Chondrocyte (in vitro differentiated cells): ENCODE data around the gene GREB1. TPM values are rescaled to one million over a fixed set of nuclear protein-coding genes. Genes with fewer than 3 reads are reported as not detected.

ENCODE experiments used
- DNase-seq: peaks from one replicate; pipeline ENCODE4 v3.0.0; 2021; ENCODE audit warnings: mixed read lengths, low spot score
- H3K27ac Mint-ChIP-seq: one replicate; pipeline ENCODE4 v1.8.0; 2021; ENCODE audit warnings: mild to moderate bottlenecking, moderate library complexity, mixed read lengths; ENCODE audit not compliant: unreplicated experiment
- H3K27me3 Mint-ChIP-seq: 2 replicates; pipeline ENCODE4 v1.8.0; 2021; ENCODE audit warnings: low read depth, mixed read lengths
- H3K36me3 Mint-ChIP-seq: 2 replicates; pipeline ENCODE4 v1.8.0; 2021; ENCODE audit warnings: low read depth, mixed read lengths
- H3K4me1 Mint-ChIP-seq: 2 replicates; pipeline ENCODE4 v1.8.0; 2021; ENCODE audit warnings: low read depth, mild to moderate bottlenecking, mixed read lengths
- H3K4me3 Mint-ChIP-seq: one replicate; pipeline ENCODE4 v1.8.0; 2021; ENCODE audit warnings: mild to moderate bottlenecking, moderate library complexity, mixed read lengths; ENCODE audit not compliant: unreplicated experiment
- H3K9me3 Mint-ChIP-seq: 2 replicates; pipeline ENCODE4 v1.8.0; 2021; ENCODE audit warnings: low read depth, mixed read lengths
- CTCF ChIP-seq: fragments of 200-600 bp; sonication (generic); IDR thresholded peaks from 2 replicates; pipeline ENCODE4 v1.5.0; 2021; ENCODE audit warnings: antibody characterized with exemption, mild to moderate bottlenecking, moderate library complexity
- total RNA-seq: library from RNA; stranded (reverse); gene quantifications from 3 replicates; pipeline ENCODE4 v1.2.1, GENCODE V29; 2021

GREB1 gene
- total RNA-seq, 1 donor from 2014 or later: 0.52 TPM

GRCh38 chr2:11618708-11619062, 84.8 kb downstream of the GREB1 start:
- Mint-ChIP-seq H3K36me3 (no peaks in the 10 kb centered on the region), H3K9me3 (no peaks in the 10 kb centered on the region), H3K27ac (no peak overlapping the region), H3K4me3 (no peak overlapping the region), H3K4me1 (no peaks in the 10 kb centered on the region), H3K27me3 (peaks cover 8% of the 10 kb centered on the region)
- TF ChIP-seq CTCF: no peak
- peak; percentile 77 for DNase-seq

GRCh38 chr2:11621410-11621809, 87.6 kb downstream of the GREB1 start:
- Mint-ChIP-seq H3K36me3 (no peaks in the 10 kb centered on the region), H3K4me3 (no peak overlapping the region), H3K4me1 (no peaks in the 10 kb centered on the region), H3K27ac (no peak overlapping the region), H3K9me3 (no peaks in the 10 kb centered on the region), H3K27me3 (peaks cover 2% of the 10 kb centered on the region)
- DNase-seq: no peak
- TF ChIP-seq CTCF: no peak

GRCh38 chr2:11622611-11623010, 88.8 kb downstream of the GREB1 start:
- Mint-ChIP-seq H3K4me3 (no peak overlapping the region), H3K27ac (no peak overlapping the region)

GRCh38 chr2:11624893-11625292, 91.0 kb downstream of the GREB1 start:
- TF ChIP-seq CTCF: no peak
- no peak overlapping the region for H3K27ac Mint-ChIP-seq
- H3K4me1 Mint-ChIP-seq: no peaks in the 10 kb centered on the region
- H3K27me3 Mint-ChIP-seq: no peaks in the 10 kb centered on the region
- DNase-seq: peak; percentile 38
- peaks cover 6% of the 10 kb centered on the region for H3K9me3 Mint-ChIP-seq
- H3K4me3 Mint-ChIP-seq: no peak overlapping the region
- H3K36me3 Mint-ChIP-seq: peaks cover 3% of the 10 kb centered on the region

More at GRCh38 chr2:11622611-11623010, 88.8 kb downstream of the GREB1 start:
- Mint-ChIP-seq H3K27me3 (no peaks in the 10 kb centered on the region), H3K4me1 (no peaks in the 10 kb centered on the region), H3K9me3 (peaks cover 6% of the 10 kb centered on the region), H3K36me3 (peaks cover 3% of the 10 kb centered on the region)
- no peak for DNase-seq
- no peak for TF ChIP-seq CTCF

GRCh38 chr2:11625671-11626070, 91.8 kb downstream of the GREB1 start:
- Mint-ChIP-seq H3K4me1 (no peaks in the 10 kb centered on the region), H3K9me3 (peaks cover 6% of the 10 kb centered on the region), H3K36me3 (peaks cover 3% of the 10 kb centered on the region), H3K4me3 (no peak overlapping the region), H3K27me3 (no peaks in the 10 kb centered on the region), H3K27ac (no peak overlapping the region)
- no peak for DNase-seq
- TF ChIP-seq CTCF: no peak
